HCT116 (cell line): ENCODE measurements around the gene NOP10. TPM values are rescaled to one million over a fixed set of nuclear protein-coding genes. Genes with fewer than 3 reads are reported as not detected.

Source experiments
- ATAC-seq: fragments of 200-7000 bp; cut with Tn5 transposase; 2 replicates; pipeline ENCODE4 v1.9.1; 2020; ENCODE audit warnings: mild to moderate bottlenecking, moderate library complexity
- BruUV-seq: library from RNA; stranded (reverse); fragments of 400-500 nt; replicated peaks from 2 replicates; lab custom pipeline; 2021; lab: Mats Ljungman, UMichigan
- CTCF ChIA-PET: fragments of 300-600 bp; sonication (Branson Sonifier 250); formaldehyde crosslinking; loops from one replicate; lab custom pipeline; 2021; ENCODE audit warnings: antibody characterized with exemption; lab: Charles Lee
- POLR2A ChIA-PET: fragments of 300-600, 350-600 bp; sonication (Branson Sonifier 250); formaldehyde crosslinking; loops from one replicate; lab custom pipeline; 2021; ENCODE audit warnings: antibody characterized with exemption; lab: Charles Lee
- RAD21 ChIA-PET, 2 experiments: fragments of 300-600 bp; sonication (Branson Sonifier 250); formaldehyde crosslinking; loops; one replicate each; lab custom pipeline; 2023; ENCODE audit warnings: low total read pairs in 2 of 2; ENCODE audit not compliant: uncharacterized antibody in 2 of 2, unreplicated experiment in 2 of 2, low non-redundant PET in 1 of 2; lab: Charles Lee
- DNase-seq: peaks from one replicate; pipeline ENCODE4 v3.0.0-alpha.2; 2010; ENCODE audit warnings: low read depth, low spot score
- H2AFZ ChIP-seq: fragments of 200-600 bp; shearing (Covaris generic), sonication (generic); 2 replicates; pipeline ENCODE4 v1.6.1; 2017; ENCODE audit warnings: low read depth, mixed run types, mixed read lengths, antibody characterized with exemption, low read length; ENCODE audit not compliant: poor library complexity, severe bottlenecking
- H3K27ac ChIP-seq: 2 replicates; pipeline ENCODE4 v1.5.1; 2012; ENCODE audit warnings: low read depth, low read length
- H3K27me3 ChIP-seq: fragments of 200-600 bp; sonication (generic); 2 replicates; pipeline ENCODE4 v1.6.1; 2016; ENCODE audit warnings: mixed run types, low read length, mixed read lengths; ENCODE audit not compliant: insufficient read depth
- H3K36me3 ChIP-seq, 2 experiments: fragments of 200-500 bp in 1 of 2; fragments of 200-600 bp in 1 of 2; sonication (Bioruptor generic) in 1 of 2; sonication (generic) in 1 of 2; 2 replicates each; pipeline versions ENCODE4 v1.5.1 to v1.6.1; 2014 to 2016; ENCODE audit warnings: low read length in 2 of 2, inconsistent platforms in 1 of 2, mixed read lengths in 1 of 2, mixed run types in 1 of 2; ENCODE audit not compliant: insufficient read depth in 2 of 2, control insufficient read depth in 1 of 2
- H3K4me1 ChIP-seq, 2 experiments: fragments of 200-600 bp in 1 of 2; sonication (generic) in 1 of 2; 2 replicates each; pipeline versions ENCODE4 v1.5.1 to v1.6.1; 2012 to 2017; ENCODE audit warnings: low read length in 2 of 2, inconsistent platforms in 1 of 2, mild to moderate bottlenecking in 1 of 2, mixed read lengths in 1 of 2, mixed run types in 1 of 2, moderate library complexity in 1 of 2; ENCODE audit not compliant: insufficient read depth in 2 of 2, control insufficient read depth in 1 of 2
- H3K4me2 ChIP-seq: fragments of 200-600 bp; sonication (generic); 2 replicates; pipeline ENCODE4 v1.6.1; 2017; ENCODE audit warnings: mixed run types, low read length, mixed read lengths
- H3K4me3 ChIP-seq, 2 experiments: fragments of 200-600 bp in 1 of 2; sonication (generic) in 1 of 2; replicated peaks in 1 of 2; 2 replicates each; pipeline ENCODE4 v1.5.1; 2011 to 2016; ENCODE audit warnings: low read length in 2 of 2, control low read depth in 1 of 2, low read depth in 1 of 2, mild to moderate bottlenecking in 1 of 2, mixed read lengths in 1 of 2, mixed run types in 1 of 2
- H3K79me2 ChIP-seq: fragments of 200-600 bp; sonication (generic); 2 replicates; pipeline ENCODE4 v1.6.1; 2017; ENCODE audit warnings: mild to moderate bottlenecking, mixed run types, low read length, moderate library complexity, mixed read lengths; ENCODE audit not compliant: insufficient read depth
- H3K9ac ChIP-seq: fragments of 200-600 bp; sonication (generic); 2 replicates; pipeline ENCODE4 v1.6.1; 2016; ENCODE audit warnings: low read length, mixed read lengths
- H3K9me2 ChIP-seq: fragments of 200-600 bp; sonication (generic), shearing (Covaris generic); 2 replicates; pipeline ENCODE4 v1.6.1; 2017; ENCODE audit warnings: mixed run types, mild to moderate bottlenecking, moderate library complexity; ENCODE audit not compliant: insufficient read depth
- H3K9me3 ChIP-seq, 2 experiments: fragments of 200-500 bp in 1 of 2; fragments of 200-600 bp in 1 of 2; sonication (Bioruptor generic) in 1 of 2; sonication (generic) in 1 of 2; 2 replicates each; pipeline ENCODE4 v1.6.1; 2014 to 2017; ENCODE audit warnings: low read length in 2 of 2, mixed read lengths in 2 of 2, inconsistent platforms in 1 of 2, low read depth in 1 of 2, mild to moderate bottlenecking in 1 of 2, mixed run types in 1 of 2, moderate library complexity in 1 of 2; ENCODE audit not compliant: control insufficient read depth in 1 of 2, insufficient read depth in 1 of 2
- H4K20me1 ChIP-seq: fragments of 200-600 bp; sonication (generic), shearing (Covaris generic); 2 replicates; pipeline ENCODE4 v1.6.1; 2017; ENCODE audit warnings: mixed run types, mild to moderate bottlenecking, moderate library complexity; ENCODE audit not compliant: insufficient read depth
- ATF3 ChIP-seq: IDR thresholded peaks from 2 replicates; pipeline ENCODE4 v1.6.1; 2012
- EZH2phosphoT487 ChIP-seq: fragments of 200-600 bp; IDR thresholded peaks from 2 replicates; pipeline ENCODE4 v1.6.1; 2018; ENCODE audit warnings: antibody characterized with exemption, borderline replicate concordance
- MAX ChIP-seq: IDR thresholded peaks from 2 replicates; pipeline ENCODE4 v1.6.1; 2012
- POLR2A ChIP-seq: IDR thresholded peaks from 2 replicates; pipeline ENCODE4 v1.7.0; 2011; ENCODE audit warnings: borderline replicate concordance; ENCODE audit not compliant: insufficient read depth, insufficient read length; ENCODE audit errors: extremely low read depth
- ZBTB33 ChIP-seq: IDR thresholded peaks from 2 replicates; pipeline ENCODE4 v1.6.1; 2011; ENCODE audit warnings: mild to moderate bottlenecking, low read length, moderate library complexity; ENCODE audit not compliant: insufficient replicate concordance; ENCODE audit errors: extremely low read depth
- ZFX ChIP-seq: fragments of 450-650 bp; IDR thresholded peaks from 2 replicates; pipeline ENCODE4 v1.6.1; 2017
- ZNF274 ChIP-seq: fragments of 200-500 bp; sonication (Bioruptor generic); IDR thresholded peaks from 2 replicates; pipeline ENCODE4 v1.6.1; 2014; ENCODE audit warnings: mild to moderate bottlenecking, low read depth, low read length, inconsistent platforms
- intact Hi-C: fragments of 100-400 bp; cut with micrococcal nuclease; formaldehyde crosslinking; loops from 2 replicates; pipeline ENCODE4 v1.10.0; 2022
- total RNA-seq: library from RNA; stranded (reverse); gene quantifications from one replicate; pipeline ENCODE4 v1.2.1, GENCODE V29; 2021; ENCODE audit not compliant: unreplicated experiment

NOP10 gene
- total RNA-seq, 1 experiment from 2014 or later: 216 TPM

- no peaks in the 10 kb centered on the region for H3K79me2 ChIP-seq
- H3K27ac ChIP-seq: no peak overlapping the region
- no peak for TF ChIP-seq ZNF274
- TF ChIP-seq MAX: no peak
- TF ChIP-seq POLR2A: no peak
- TF ChIP-seq ZFX: no peak
- no peak for TF ChIP-seq EZH2phosphoT487
- ChIA-PET CTCF (interaction anchor here (1.3 to 3.1 kb wide), 2 partner anchors 10 to 18 kb away, joined by 3 to 22 read pairs; partner anchors contain the start of gene LPCAT4), RAD21 (no interaction called here), POLR2A (interaction anchor here (1.2 kb wide), 1 partner anchor 20 kb away, joined by 3 read pairs; the partner anchor contains the start of gene SLC12A6)
- no peaks in the 10 kb centered on the region for H3K27me3 ChIP-seq
- ATAC-seq: no peak
- no peaks in the 10 kb centered on the region for H4K20me1 ChIP-seq
- intact Hi-C loops: no loop called here
- H2AFZ ChIP-seq: no peak overlapping the region
- H3K9me3 ChIP-seq: no peaks in the 10 kb centered on the region
- H3K36me3 ChIP-seq: peaks cover 13 to 24% of the 10 kb centered on the region in 2 experiments; a peak in 3 of 4 replicates
- DNase-seq: no peak
- H3K4me1 ChIP-seq: peaks cover 9 to 27% of the 10 kb centered on the region in 2 experiments
- H3K9ac ChIP-seq: no peak overlapping the region
- H3K4me3 ChIP-seq: no peak overlapping the region
- H3K9me2 ChIP-seq: no peaks in the 10 kb centered on the region
- H3K4me2 ChIP-seq: no peak overlapping the region
- BruUV-seq: no TSS peak
Measured at GRCh38 chr15:34357653-34358052, 14.7 kb upstream of the NOP10 start.

GRCh38 chr15:34355241-34355640 is 12.3 kb upstream of the NOP10 start:
- no TSS peak for BruUV-seq
- POLR2A ChIA-PET: no interaction called here

More at GRCh38 chr15:34355241-34355640, 12.3 kb upstream of the NOP10 start:
- H3K4me3 ChIP-seq: no peak overlapping the region
- no peak overlapping the region for H3K27ac ChIP-seq
- H4K20me1 ChIP-seq: no peaks in the 10 kb centered on the region
- no peak overlapping the region for H3K9ac ChIP-seq
- ChIA-PET RAD21 (no interaction called here), CTCF (no interaction called here)
- DNase-seq (no peak), ATAC-seq (no peak)
- peaks cover 5 to 15% of the 10 kb centered on the region in 2 experiments; a peak in 3 of 4 replicates for H3K36me3 ChIP-seq
- H3K4me1 ChIP-seq: peaks cover 3 to 10% of the 10 kb centered on the region in 2 experiments; a peak in 3 of 4 replicates
- H3K4me2 ChIP-seq: no peak overlapping the region
- intact Hi-C loops: no loop called here
- H2AFZ ChIP-seq: no peak overlapping the region
- H3K27me3 ChIP-seq: no peaks in the 10 kb centered on the region
- TF ChIP-seq ATF3 (no peak), MAX (no peak), ZBTB33 (no peak)
- H3K9me3 ChIP-seq: no peaks in the 10 kb centered on the region
- no peaks in the 10 kb centered on the region for H3K79me2 ChIP-seq
- no peaks in the 10 kb centered on the region for H3K9me2 ChIP-seq
